K562 (cell line): ENCODE measurements around the gene SOHLH2. TPM values are rescaled to one million over a fixed set of nuclear protein-coding genes. Genes with fewer than 3 reads are reported as not detected.

Experiments
- ATAC-seq: fragments of 200-7000 bp; cut with Tn5 transposase; 3 replicates; pipeline ENCODE4 v1.9.1; 2020; ENCODE audit warnings: moderate library complexity
- BruUV-seq: library from RNA; stranded (reverse); fragments of 400-500 nt; replicated peaks from 2 replicates; lab custom pipeline; 2021; lab: Mats Ljungman, UMichigan
- CTCF ChIA-PET: fragments of 300-600 bp; formaldehyde crosslinking; extraction: SDS; loops from one replicate; lab custom pipeline; 2021; ENCODE audit warnings: low intra/inter-chr PET ratio; lab: Yijun Ruan, JAX
- POLR2A ChIA-PET: fragments of 300-600, 350-650 bp; sonication (Branson Sonifier 250); formaldehyde crosslinking; extraction: SDS; loops from one replicate; lab custom pipeline; 2021; ENCODE audit warnings: antibody characterized with exemption, inconsistent platforms; lab: Yijun Ruan, JAX
- DNase-seq, 4 experiments: peaks; one replicate each; pipeline versions ENCODE4 v3.0.0 to v3.0.0-alpha.2; 2011 to 2018; ENCODE audit warnings: low spot score in 3 of 4, mixed read lengths in 3 of 4; ENCODE audit errors: extremely low read depth in 1 of 4
- FAIRE-seq: peaks from 2 replicates; lab custom pipeline; 2011; peaks lifted over from hg19 to GRCh38; lab: Jason Lieb, UNC
- H2AFZ ChIP-seq: 2 replicates; pipeline ENCODE4 v1.6.0; 2011; ENCODE audit warnings: low read depth, low read length, control low read depth, inconsistent platforms
- H3K27ac ChIP-seq: fragments of 200-600 bp; 3 replicates; pipeline ENCODE4 v1.8.0; 2011; ENCODE audit warnings: low read depth, mild to moderate bottlenecking, control low read depth, inconsistent platforms, low read length, moderate library complexity, mixed read lengths; ENCODE audit errors: extremely low read depth
- H3K27me3 ChIP-seq, 2 experiments: fragments of 300-600 bp in 1 of 2; 2 replicates in 1 of 2; 3 replicates in 1 of 2; pipeline versions ENCODE4 v1.6.0 to v1.8.0; 2011; ENCODE audit warnings: inconsistent platforms in 2 of 2, low read length in 2 of 2, mild to moderate bottlenecking in 1 of 2, mixed read lengths in 1 of 2, moderate library complexity in 1 of 2; ENCODE audit not compliant: control insufficient read depth in 2 of 2, insufficient read depth in 2 of 2
- H3K36me3 ChIP-seq: fragments of 300-600 bp; 3 replicates; pipeline ENCODE4 v1.8.0; 2011; ENCODE audit warnings: mild to moderate bottlenecking, low read length, inconsistent platforms; ENCODE audit not compliant: control insufficient read depth, insufficient read depth
- H3K4me1 ChIP-seq, 2 experiments: fragments of 200-600 bp in 1 of 2; replicated peaks in 1 of 2; 2 replicates in 1 of 2; 3 replicates in 1 of 2; pipeline versions ENCODE4 v1.5.1 to v1.8.0; 2011; ENCODE audit warnings: inconsistent platforms in 2 of 2, low read length in 2 of 2, mild to moderate bottlenecking in 1 of 2, mixed read lengths in 1 of 2, moderate library complexity in 1 of 2; ENCODE audit not compliant: control insufficient read depth in 2 of 2, insufficient read depth in 2 of 2
- H3K4me2 ChIP-seq: 2 replicates; pipeline ENCODE4 v1.6.1; 2011; ENCODE audit warnings: low read length, control low read depth, inconsistent platforms, mixed read lengths; ENCODE audit not compliant: insufficient read depth
- H3K4me3 ChIP-seq: fragments of 200-600 bp; sonication (generic), shearing (Covaris generic); 2 replicates; pipeline ENCODE4 v1.5.1; 2016; ENCODE audit warnings: control low read depth, inconsistent platforms
- H3K79me2 ChIP-seq: fragments of 200-600 bp; 3 replicates; pipeline ENCODE4 v1.8.0; 2011; ENCODE audit warnings: low read length, inconsistent platforms; ENCODE audit not compliant: control insufficient read depth, insufficient read depth
- H3K9ac ChIP-seq, 2 experiments: 2 replicates each; pipeline versions ENCODE4 v1.6.0 to v1.6.1; 2011; ENCODE audit warnings: low read depth in 2 of 2, low read length in 2 of 2, control low read depth in 1 of 2, inconsistent platforms in 1 of 2, mild to moderate bottlenecking in 1 of 2, mixed read lengths in 1 of 2; ENCODE audit not compliant: insufficient read depth in 1 of 2
- H3K9me1 ChIP-seq: one replicate; pipeline ENCODE4 v1.6.0; 2011; ENCODE audit warnings: inconsistent platforms, mild to moderate bottlenecking, low read length, moderate library complexity; ENCODE audit not compliant: control insufficient read depth, insufficient read depth
- H3K9me3 ChIP-seq: replicated peaks from 2 replicates; pipeline ENCODE4 v1.5.1; 2011; ENCODE audit warnings: low read depth, low read length, inconsistent platforms; ENCODE audit not compliant: control insufficient read depth, insufficient read depth
- H4K20me1 ChIP-seq: replicated peaks from 2 replicates; pipeline ENCODE4 v1.6.1; 2011; ENCODE audit warnings: low read length, inconsistent platforms, mixed read lengths; ENCODE audit not compliant: control insufficient read depth, insufficient read depth
- ARHGAP35 ChIP-seq: fragments of 450-650 bp; IDR thresholded peaks from 2 replicates; pipeline ENCODE4 v1.6.1; 2018; ENCODE audit not compliant: partially characterized antibody
- CHD1 ChIP-seq: fragments of 200-600 bp; sonication (generic); IDR thresholded peaks from one replicate; pipeline ENCODE4 v1.6.1; 2012; ENCODE audit warnings: mild to moderate bottlenecking, moderate library complexity, low read length, inconsistent platforms
- FOS ChIP-seq: IDR thresholded peaks from 3 replicates; pipeline ENCODE4 v1.6.1; 2011; ENCODE audit not compliant: insufficient read length; ENCODE audit errors: extremely low read depth
- IRF9 ChIP-seq: fragments of 450-650 bp; IDR thresholded peaks from 2 replicates; pipeline ENCODE4 v1.6.1; 2016; ENCODE audit warnings: missing biosample characterization, missing genetic modification characterization
- KHSRP ChIP-seq: fragments of 450-650 bp; IDR thresholded peaks from 2 replicates; pipeline ENCODE4 v1.6.1; 2017
- LCOR ChIP-seq: sonication (generic); formaldehyde crosslinking; IDR thresholded peaks from 2 replicates; pipeline ENCODE4 v1.8.0; 2022; ENCODE audit warnings: mild to moderate bottlenecking, missing genetic modification reagents
- RFX7 ChIP-seq: fragments of 250-450 bp; sonication (Bioruptor Pico); IDR thresholded peaks from 2 replicates; pipeline ENCODE4 v1.5.1; 2021; ENCODE audit warnings: mild to moderate bottlenecking
- TAF7 ChIP-seq: fragments of 450-650 bp; IDR thresholded peaks from 2 replicates; pipeline ENCODE4 v1.6.1; 2016; ENCODE audit warnings: missing genetic modification characterization, missing compliant biosample characterization
- YBX1 ChIP-seq: fragments of 450-650 bp; IDR thresholded peaks from 2 replicates; pipeline ENCODE4 v1.7.1; 2016; ENCODE audit warnings: mild to moderate bottlenecking
- ZNF3 ChIP-seq: fragments of 250-450 bp; sonication (Bioruptor Pico); IDR thresholded peaks from 2 replicates; pipeline ENCODE4 v1.5.0; 2021; ENCODE audit warnings: mild to moderate bottlenecking, moderate library complexity
- ZNF512 ChIP-seq: IDR thresholded peaks from 2 replicates; pipeline ENCODE4 v1.6.1; 2016; ENCODE audit warnings: missing genetic modification characterization, missing compliant biosample characterization
- WGBS: fragments of 100-300 bp; shearing (Covaris generic); methylation state at CpG from one replicate; pipeline ENCODE4 v1.1.6; 2016; ENCODE audit warnings: low coverage, mixed read lengths; ENCODE audit not compliant: insufficient coverage; ENCODE audit errors: missing lambda C conversion rate; 5-methylcytosine and 5-hydroxymethylcytosine counted together
- in situ Hi-C: fragments of 300-500 bp; cut with MboI; formaldehyde crosslinking; loops from 4 replicates; pipeline ENCODE4 v1.15.0; 2018; ENCODE audit warnings: inconsistent platforms, mixed read lengths
- intact Hi-C: fragments of 100-400 bp; cut with micrococcal nuclease; formaldehyde crosslinking; loops from 2 replicates; pipeline ENCODE4 v1.14.2; 2022
- polyA plus RNA-seq, 8 experiments: library from polyadenylated mRNA; depleted of rRNA in 4 of 8; stranded (reverse) in 5 of 8; unstranded in 3 of 8; fragments of >200 nt; fragmentation: Nextera tagmentation in 2 of 8; fragmentation: Illumina TruSeq in 1 of 8; extraction: Ambion mirVana in 2 of 8; extraction: Trizol in 1 of 8; gene quantifications; 2 replicates each; pipeline versions ENCODE4 v1.2.1 to v1.2.3, GENCODE V29; 2011 to 2014; ENCODE audit warnings: inconsistent platforms in 1 of 8, missing spikeins in 1 of 8
- total RNA-seq, 7 experiments: library from RNA; depleted of rRNA in 6 of 7; stranded (reverse); fragments of >200 nt in 6 of 7; fragmentation: Illumina TruSeq in 2 of 7; extraction: Trizol in 2 of 7; gene quantifications; 2 replicates each; pipeline versions ENCODE4 v1.2.1 to v1.2.3, GENCODE V29; 2011 to 2021; ENCODE audit warnings: low replicate concordance in 1 of 7
- TF ChIP-seq, protein P1 (sequence below), 2 experiments: IDR thresholded peaks; 2 replicates each; pipeline ENCODE4 v1.6.1; 2012; ENCODE audit warnings: improper control_type of control experiment in 2 of 2, low read depth in 2 of 2, low read length in 2 of 2, borderline replicate concordance in 1 of 2
- TF ChIP-seq, protein P2 (sequence below): sonication (generic); formaldehyde crosslinking; IDR thresholded peaks from 2 replicates; pipeline ENCODE4 v1.8.1; 2022; ENCODE audit warnings: missing genetic modification reagents

SOHLH2 gene
- total and polyA plus RNA-seq, 9 of the 15 experiments (the other 6 are each of a cell fraction or from before 2014, with no cell fraction given): 10.3 to 26.7 (median 17.0) TPM

DNA sequence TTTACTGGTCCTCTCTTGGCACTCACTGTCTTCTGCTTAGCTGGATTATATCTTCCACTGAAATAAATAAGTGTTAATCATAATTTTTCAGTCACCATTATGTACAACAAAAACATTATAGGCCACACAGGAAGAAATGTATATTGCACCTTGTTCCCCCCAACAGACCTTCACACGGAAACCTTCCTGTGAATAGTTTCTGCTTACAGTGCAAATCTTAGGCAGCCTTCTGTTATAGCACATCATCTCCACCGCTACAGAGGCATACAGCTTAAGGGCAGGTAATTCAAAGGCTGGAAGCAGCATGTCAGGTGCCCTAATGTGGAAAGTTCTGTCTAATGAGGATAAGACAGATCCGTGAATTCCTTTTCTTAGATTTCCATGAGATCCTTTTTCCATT, 16.9 kb upstream of the SOHLH2 start:
- TF ChIP-seq FOS (no peak), YBX1 (no peak), ZNF3 (no peak), KHSRP (no peak), TAF7 (no peak), ARHGAP35 (no peak), ZNF512 (tag) (no peak), RFX7 (CRISPR knock-in tag) (no peak), IRF9 (tag) (no peak), CHD1 (no peak), LCOR (CRISPR knock-in tag) (no peak)
- TF ChIP-seq, protein P1, sequence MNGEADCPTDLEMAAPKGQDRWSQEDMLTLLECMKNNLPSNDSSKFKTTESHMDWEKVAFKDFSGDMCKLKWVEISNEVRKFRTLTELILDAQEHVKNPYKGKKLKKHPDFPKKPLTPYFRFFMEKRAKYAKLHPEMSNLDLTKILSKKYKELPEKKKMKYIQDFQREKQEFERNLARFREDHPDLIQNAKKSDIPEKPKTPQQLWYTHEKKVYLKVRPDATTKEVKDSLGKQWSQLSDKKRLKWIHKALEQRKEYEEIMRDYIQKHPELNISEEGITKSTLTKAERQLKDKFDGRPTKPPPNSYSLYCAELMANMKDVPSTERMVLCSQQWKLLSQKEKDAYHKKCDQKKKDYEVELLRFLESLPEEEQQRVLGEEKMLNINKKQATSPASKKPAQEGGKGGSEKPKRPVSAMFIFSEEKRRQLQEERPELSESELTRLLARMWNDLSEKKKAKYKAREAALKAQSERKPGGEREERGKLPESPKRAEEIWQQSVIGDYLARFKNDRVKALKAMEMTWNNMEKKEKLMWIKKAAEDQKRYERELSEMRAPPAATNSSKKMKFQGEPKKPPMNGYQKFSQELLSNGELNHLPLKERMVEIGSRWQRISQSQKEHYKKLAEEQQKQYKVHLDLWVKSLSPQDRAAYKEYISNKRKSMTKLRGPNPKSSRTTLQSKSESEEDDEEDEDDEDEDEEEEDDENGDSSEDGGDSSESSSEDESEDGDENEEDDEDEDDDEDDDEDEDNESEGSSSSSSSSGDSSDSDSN (IDR thresholded peaks at IDR 0.05; ENCODE audit: borderline replicate concordance in 1 of 2, low read depth in 2 of 2, low read length in 2 of 2): no peak
- TF ChIP-seq, protein P2, sequence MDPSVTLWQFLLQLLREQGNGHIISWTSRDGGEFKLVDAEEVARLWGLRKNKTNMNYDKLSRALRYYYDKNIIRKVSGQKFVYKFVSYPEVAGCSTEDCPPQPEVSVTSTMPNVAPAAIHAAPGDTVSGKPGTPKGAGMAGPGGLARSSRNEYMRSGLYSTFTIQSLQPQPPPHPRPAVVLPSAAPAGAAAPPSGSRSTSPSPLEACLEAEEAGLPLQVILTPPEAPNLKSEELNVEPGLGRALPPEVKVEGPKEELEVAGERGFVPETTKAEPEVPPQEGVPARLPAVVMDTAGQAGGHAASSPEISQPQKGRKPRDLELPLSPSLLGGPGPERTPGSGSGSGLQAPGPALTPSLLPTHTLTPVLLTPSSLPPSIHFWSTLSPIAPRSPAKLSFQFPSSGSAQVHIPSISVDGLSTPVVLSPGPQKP (CRISPR knock-in tag): no peak
- Histone ChIP-seq H3K9ac (no peak overlapping the region), H3K27ac (no peak overlapping the region), H3K9me3 (no peaks in the 10 kb centered on the region), H3K36me3 (no peaks in the 10 kb centered on the region), H3K4me2 (no peak overlapping the region), H3K27me3 (no peaks in the 10 kb centered on the region), H4K20me1 (no peaks in the 10 kb centered on the region), H3K79me2 (no peaks in the 10 kb centered on the region), H3K9me1 (no peaks in the 10 kb centered on the region), H2AFZ (no peak overlapping the region), H3K4me3 (no peak overlapping the region), H3K4me1 (no peaks in the 10 kb centered on the region)
- no peak for ATAC-seq
- no peak for FAIRE-seq
- ChIA-PET POLR2A (no interaction called here), CTCF (no interaction called here)
- BruUV-seq: no TSS peak
- in situ Hi-C loops (no loop called here), intact Hi-C loops (no loop called here)
- 25% methylated on average over 3 of the region's 3 CpGs for WGBS
- no peak for DNase-seq
